ENCODE data around the gene RNF121. TPM values are rescaled to one million over a fixed set of nuclear protein-coding genes. Genes with fewer than 3 reads are reported as not detected.

The RNF121 gene
- total and polyA plus RNA-seq, 5 donors from 2014 or later: 8.8 to 23.6 (median 10.6) TPM

- H3K4me3 ChIP-seq (ENCODE audit: low read depth, low read length): peak overlapping the region; percentile 5
- Mint-ChIP-seq H3K27me3 (no peaks in the 10 kb centered on the region), H3K4me1 (peaks cover 0 to 51% (median 38%) of the 10 kb centered on the region in 4 donors), H3K9me3 (no peaks in the 10 kb centered on the region), H3K36me3 (peaks cover 11% of the 10 kb centered on the region), H3K27ac (peak overlapping the region; percentile 60 to 88 (median 84)), H3K4me3 (peak overlapping the region in 3 of 4 donors; percentile 47 to 77 (median 73))
- H3K27me3 ChIP-seq (ENCODE audit: control insufficient read depth, insufficient read depth, low read length): no peaks in the 10 kb centered on the region
- ATAC-seq (ENCODE audit: low read depth in 2 of 2) (no peak), DNase-seq (no peak)
- H3K4me1 ChIP-seq (ENCODE audit: control insufficient read depth, insufficient read depth, low read length, poor library complexity, severe bottlenecking): peaks cover 64% of the 10 kb centered on the region
- H3K27ac ChIP-seq (ENCODE audit: insufficient read depth, low read length, poor library complexity, severe bottlenecking): peak overlapping the region; percentile 35
- peaks cover 34% of the 10 kb centered on the region for H3K36me3 ChIP-seq (ENCODE audit: control insufficient read depth, insufficient read depth, low read length)
- H3K9me3 ChIP-seq (ENCODE audit: control insufficient read depth in 2 of 2, low read length in 2 of 2): no peaks in the 10 kb centered on the region
Measured at GRCh38 chr11:72036687-72037086, 107.8 kb downstream of the RNF121 start.

GRCh38 chr11:72037554-72038311 lies 108.9 kb downstream of the RNF121 start:
- peak overlapping the region; percentile 94 for H3K27ac ChIP-seq (ENCODE audit: insufficient read depth, low read length, poor library complexity, severe bottlenecking)
- DNase-seq: no peak
- no peak overlapping the region for H3K27ac Mint-ChIP-seq
- peak overlapping the region; percentile 90 for H3K4me3 ChIP-seq (ENCODE audit: low read depth, low read length)
- no peaks in the 10 kb centered on the region for H3K9me3 Mint-ChIP-seq
- peaks cover 11% of the 10 kb centered on the region for H3K36me3 Mint-ChIP-seq
- no peaks in the 10 kb centered on the region for H3K27me3 Mint-ChIP-seq
- peaks cover 9 to 57% (median 43%) of the 10 kb centered on the region in 4 donors for H3K4me1 Mint-ChIP-seq
- no peak for ATAC-seq (ENCODE audit: low read depth in 2 of 2)
- no peaks in the 10 kb centered on the region for H3K27me3 ChIP-seq (ENCODE audit: control insufficient read depth, insufficient read depth, low read length)
- peaks cover 72% of the 10 kb centered on the region for H3K4me1 ChIP-seq (ENCODE audit: control insufficient read depth, insufficient read depth, low read length, poor library complexity, severe bottlenecking)
- H3K9me3 ChIP-seq (ENCODE audit: control insufficient read depth in 2 of 2, low read length in 2 of 2): no peaks in the 10 kb centered on the region
- H3K36me3 ChIP-seq (ENCODE audit: control insufficient read depth, insufficient read depth, low read length): peaks cover 24% of the 10 kb centered on the region
- H3K4me3 Mint-ChIP-seq: peak overlapping the region in 1 of 4 donors; percentile 47

GRCh38 chr11:72038491-72038890 lies 109.6 kb downstream of the RNF121 start:
- Histone ChIP-seq H3K27ac (ENCODE audit: insufficient read depth, low read length, poor library complexity, severe bottlenecking) (peak overlapping the region; percentile 94), H3K9me3 (ENCODE audit: control insufficient read depth in 2 of 2, low read length in 2 of 2) (no peaks in the 10 kb centered on the region), H3K4me1 (ENCODE audit: control insufficient read depth, insufficient read depth, low read length, poor library complexity, severe bottlenecking) (peaks cover 73% of the 10 kb centered on the region), H3K4me3 (ENCODE audit: low read depth, low read length) (peak overlapping the region; percentile 90), H3K27me3 (ENCODE audit: control insufficient read depth, insufficient read depth, low read length) (no peaks in the 10 kb centered on the region), H3K36me3 (ENCODE audit: control insufficient read depth, insufficient read depth, low read length) (peaks cover 17% of the 10 kb centered on the region)
- ATAC-seq (ENCODE audit: low read depth in 2 of 2) (no peak), DNase-seq (no peak)
- peaks cover 14 to 57% (median 44%) of the 10 kb centered on the region in 4 donors for H3K4me1 Mint-ChIP-seq
- H3K36me3 Mint-ChIP-seq: peaks cover 11% of the 10 kb centered on the region
- H3K9me3 Mint-ChIP-seq: no peaks in the 10 kb centered on the region
- H3K27ac Mint-ChIP-seq: no peak overlapping the region
- no peaks in the 10 kb centered on the region for H3K27me3 Mint-ChIP-seq
- H3K4me3 Mint-ChIP-seq: no peak overlapping the region

- H3K4me3 ChIP-seq (ENCODE audit: low read depth, low read length): peak overlapping the region; percentile 90
- peaks cover 11% of the 10 kb centered on the region for H3K36me3 Mint-ChIP-seq
- H3K4me1 ChIP-seq (ENCODE audit: control insufficient read depth, insufficient read depth, low read length, poor library complexity, severe bottlenecking): peaks cover 73% of the 10 kb centered on the region
- no peaks in the 10 kb centered on the region for H3K27me3 ChIP-seq (ENCODE audit: control insufficient read depth, insufficient read depth, low read length)
- H3K4me3 Mint-ChIP-seq: no peak overlapping the region
- peaks cover 9% of the 10 kb centered on the region for H3K36me3 ChIP-seq (ENCODE audit: control insufficient read depth, insufficient read depth, low read length)
- H3K27me3 Mint-ChIP-seq: no peaks in the 10 kb centered on the region
- no peaks in the 10 kb centered on the region for H3K9me3 ChIP-seq (ENCODE audit: control insufficient read depth in 2 of 2, low read length in 2 of 2)
- no peak for ATAC-seq (ENCODE audit: low read depth in 2 of 2)
- no peaks in the 10 kb centered on the region for H3K9me3 Mint-ChIP-seq
- H3K27ac ChIP-seq (ENCODE audit: insufficient read depth, low read length, poor library complexity, severe bottlenecking): peak overlapping the region; percentile 94
- H3K27ac Mint-ChIP-seq: no peak overlapping the region
- DNase-seq: peak in 1 of 3 donors; percentile 35
- peaks cover 21 to 57% (median 43%) of the 10 kb centered on the region in 4 donors for H3K4me1 Mint-ChIP-seq
Measured at GRCh38 chr11:72039031-72039855, 110.4 kb downstream of the RNF121 start.

- H3K9me3 Mint-ChIP-seq: no peaks in the 10 kb centered on the region
- Histone ChIP-seq H3K4me1 (ENCODE audit: control insufficient read depth, insufficient read depth, low read length, poor library complexity, severe bottlenecking) (peaks cover 73% of the 10 kb centered on the region), H3K36me3 (ENCODE audit: control insufficient read depth, insufficient read depth, low read length) (peaks cover 6% of the 10 kb centered on the region), H3K27me3 (ENCODE audit: control insufficient read depth, insufficient read depth, low read length) (no peaks in the 10 kb centered on the region), H3K4me3 (ENCODE audit: low read depth, low read length) (peak overlapping the region; percentile 90), H3K9me3 (ENCODE audit: control insufficient read depth in 2 of 2, low read length in 2 of 2) (no peaks in the 10 kb centered on the region), H3K27ac (ENCODE audit: insufficient read depth, low read length, poor library complexity, severe bottlenecking) (peak overlapping the region; percentile 94)
- peak in 1 of 3 donors; percentile 14 for DNase-seq
- H3K27me3 Mint-ChIP-seq: no peaks in the 10 kb centered on the region
- no peak overlapping the region for H3K27ac Mint-ChIP-seq
- H3K4me1 Mint-ChIP-seq: peaks cover 21 to 59% (median 44%) of the 10 kb centered on the region in 4 donors
- H3K36me3 Mint-ChIP-seq: peaks cover 10% of the 10 kb centered on the region
- ATAC-seq (ENCODE audit: low read depth in 2 of 2): no peak
- H3K4me3 Mint-ChIP-seq: no peak overlapping the region
Measured at GRCh38 chr11:72039856-72040401, 111.1 kb downstream of the RNF121 start.

GRCh38 chr11:72040491-72041363 lies 111.9 kb downstream of the RNF121 start:
- peak overlapping the region; percentile 94 for H3K27ac ChIP-seq (ENCODE audit: insufficient read depth, low read length, poor library complexity, severe bottlenecking)
- H3K4me3 ChIP-seq (ENCODE audit: low read depth, low read length): peak overlapping the region; percentile 90
- H3K36me3 ChIP-seq (ENCODE audit: control insufficient read depth, insufficient read depth, low read length): no peaks in the 10 kb centered on the region
- peak; percentile 66 to 67 for ATAC-seq (ENCODE audit: low read depth in 2 of 2)
- Mint-ChIP-seq H3K4me1 (peaks cover 21 to 55% (median 41%) of the 10 kb centered on the region in 4 donors), H3K27me3 (no peaks in the 10 kb centered on the region), H3K27ac (no peak overlapping the region), H3K9me3 (no peaks in the 10 kb centered on the region), H3K36me3 (peaks cover 4% of the 10 kb centered on the region), H3K4me3 (no peak overlapping the region)
- peaks cover 71% of the 10 kb centered on the region for H3K4me1 ChIP-seq (ENCODE audit: control insufficient read depth, insufficient read depth, low read length, poor library complexity, severe bottlenecking)
- H3K27me3 ChIP-seq (ENCODE audit: control insufficient read depth, insufficient read depth, low read length): no peaks in the 10 kb centered on the region
- H3K9me3 ChIP-seq (ENCODE audit: control insufficient read depth in 2 of 2, low read length in 2 of 2): no peaks in the 10 kb centered on the region
- DNase-seq: peak; percentile 69 to 86 (median 76)

All from CD4-positive, CD25-positive, alpha-beta regulatory T cell (primary cell).